Trophoblast cell (in vitro differentiated cells and primary cell): ENCODE measurements around the gene RGS8.

Experiments
- DNase-seq, 2 donors: peaks; one replicate each; pipeline ENCODE4 v3.0.0-alpha.2; 2016
- H2AFZ ChIP-seq: 2 replicates; pipeline ENCODE4 v1.6.1; 2013; ENCODE audit warnings: low read length, moderate library complexity, mild to moderate bottlenecking; ENCODE audit not compliant: insufficient read depth, poor library complexity
- H2AK5ac ChIP-seq: 2 replicates; pipeline ENCODE4 v1.6.1; 2013; ENCODE audit warnings: mild to moderate bottlenecking, low read length
- H2BK120ac ChIP-seq: 2 replicates; pipeline ENCODE4 v1.6.1; 2013; ENCODE audit warnings: low read length, mild to moderate bottlenecking, moderate library complexity; ENCODE audit not compliant: insufficient read depth, poor library complexity
- H2BK12ac ChIP-seq: 2 replicates; pipeline ENCODE4 v1.6.1; 2013; ENCODE audit warnings: mild to moderate bottlenecking, low read length, moderate library complexity
- H2BK5ac ChIP-seq: 2 replicates; pipeline ENCODE4 v1.6.1; 2013; ENCODE audit warnings: low read length, low read depth, moderate library complexity, mild to moderate bottlenecking; ENCODE audit not compliant: poor library complexity
- H3K14ac ChIP-seq: 2 replicates; pipeline ENCODE4 v1.6.1; 2013; ENCODE audit warnings: mild to moderate bottlenecking, low read length
- H3K18ac ChIP-seq: 2 replicates; pipeline ENCODE4 v1.6.1; 2013; ENCODE audit warnings: mild to moderate bottlenecking, low read length
- H3K23ac ChIP-seq: 2 replicates; pipeline ENCODE4 v1.6.1; 2013; ENCODE audit warnings: low read length
- H3K27ac ChIP-seq: 2 replicates; pipeline ENCODE4 v1.5.1; 2013; ENCODE audit warnings: low read depth, mild to moderate bottlenecking, inconsistent platforms, low read length, moderate library complexity
- H3K27me3 ChIP-seq: 2 replicates; pipeline ENCODE4 v1.6.1; 2013; ENCODE audit warnings: inconsistent platforms, mild to moderate bottlenecking, low read length, moderate library complexity; ENCODE audit not compliant: insufficient read depth
- H3K36me3 ChIP-seq, 2 experiments: 1 replicate in 1 of 2; 2 replicates in 1 of 2; pipeline ENCODE4 v1.6.1; 2013; ENCODE audit warnings: low read length in 2 of 2, mild to moderate bottlenecking in 2 of 2, moderate library complexity in 1 of 2; ENCODE audit not compliant: insufficient read depth in 2 of 2, control insufficient read depth in 1 of 2
- H3K4ac ChIP-seq: 2 replicates; pipeline ENCODE4 v1.6.1; 2013; ENCODE audit warnings: low read depth, mild to moderate bottlenecking, low read length, moderate library complexity
- H3K4me1 ChIP-seq, 2 experiments: 1 replicate in 1 of 2; 2 replicates in 1 of 2; pipeline ENCODE4 v1.6.1; 2013; ENCODE audit warnings: low read length in 2 of 2, mild to moderate bottlenecking in 2 of 2, moderate library complexity in 1 of 2; ENCODE audit not compliant: insufficient read depth in 2 of 2, control insufficient read depth in 1 of 2
- H3K4me2 ChIP-seq: 2 replicates; pipeline ENCODE4 v1.6.1; 2013; ENCODE audit warnings: inconsistent platforms, mild to moderate bottlenecking, low read length, moderate library complexity
- H3K4me3 ChIP-seq: 2 replicates; pipeline ENCODE4 v1.5.1; 2013; ENCODE audit warnings: mild to moderate bottlenecking, low read depth, low read length, inconsistent platforms
- H3K79me1 ChIP-seq: one replicate; pipeline ENCODE4 v1.6.1; 2013; ENCODE audit warnings: low read length
- H3K79me2 ChIP-seq: 2 replicates; pipeline ENCODE4 v1.6.1; 2013; ENCODE audit warnings: low read length, mild to moderate bottlenecking; ENCODE audit not compliant: control insufficient read depth, insufficient read depth, poor library complexity
- H3K9ac ChIP-seq: 2 replicates; pipeline ENCODE4 v1.6.1; 2013; ENCODE audit warnings: mild to moderate bottlenecking, low read length
- H3K9me3 ChIP-seq: 2 replicates; pipeline ENCODE4 v1.6.1; 2013; ENCODE audit warnings: low read depth, mild to moderate bottlenecking, control low read depth, inconsistent platforms, low read length; ENCODE audit not compliant: insufficient read depth
- H4K12ac ChIP-seq: 2 replicates; pipeline ENCODE4 v1.6.1; 2013; ENCODE audit warnings: low read depth, mild to moderate bottlenecking, low read length, moderate library complexity
- H4K8ac ChIP-seq: 2 replicates; pipeline ENCODE4 v1.6.1; 2013; ENCODE audit warnings: low read depth, mild to moderate bottlenecking, low read length, moderate library complexity
- H4K91ac ChIP-seq: one replicate; pipeline ENCODE4 v1.6.1; 2013; ENCODE audit warnings: low read depth, mild to moderate bottlenecking, low read length, moderate library complexity
- WGBS: extraction: QIAGEN DNeasy Blood & Tissue Kit; methylation state at CpG from one replicate; pipeline ENCODE4 v1.1.7; 2013; ENCODE audit warnings: missing lambda C conversion rate; ENCODE audit not compliant: insufficient read length, insufficient coverage; ENCODE audit errors: extremely low coverage; 5-methylcytosine and 5-hydroxymethylcytosine counted together

The RGS8 gene

GRCh38 chr1:182709225-182709764 is 24.9 kb upstream of the RGS8 start:
- H4K8ac ChIP-seq, result no peak overlapping the region
- H2BK5ac ChIP-seq, result no peak overlapping the region
- no peak for DNase-seq
- no peak overlapping the region for H2AK5ac ChIP-seq
- H3K9me3 ChIP-seq, result no peaks in the 10 kb centered on the region
- no peaks in the 10 kb centered on the region for H3K36me3 ChIP-seq
- H3K4ac ChIP-seq, result no peak overlapping the region
- no peak overlapping the region for H3K9ac ChIP-seq
- no peaks in the 10 kb centered on the region for H3K27me3 ChIP-seq
- H3K27ac ChIP-seq, result no peak overlapping the region
- H2BK120ac ChIP-seq, result no peak overlapping the region
- H3K79me2 ChIP-seq, result no peaks in the 10 kb centered on the region
- H3K4me2 ChIP-seq, result no peak overlapping the region
- H4K12ac ChIP-seq, result no peak overlapping the region
- H2BK12ac ChIP-seq, result no peak overlapping the region
- H3K23ac ChIP-seq, result no peak overlapping the region
- H4K91ac ChIP-seq, result no peak overlapping the region
- no peak overlapping the region for H3K18ac ChIP-seq
- WGBS, result no CpG with 5 or more reads among the region's 1 CpG
- no peak overlapping the region for H3K4me3 ChIP-seq
- no peak overlapping the region for H3K14ac ChIP-seq
- no peak overlapping the region for H2AFZ ChIP-seq
- H3K4me1 ChIP-seq, result peaks cover 3 to 4% of the 10 kb centered on the region in 2 experiments
- H3K79me1 ChIP-seq, result no peaks in the 10 kb centered on the region

GRCh38 chr1:182707122-182707521 is 22.7 kb upstream of the RGS8 start:
- H3K14ac ChIP-seq, result no peak overlapping the region

GRCh38 chr1:182704677-182705076 is 20.3 kb upstream of the RGS8 start:
- Histone ChIP-seq H2BK5ac (no peak overlapping the region), H3K27me3 (no peaks in the 10 kb centered on the region), H3K4me2 (no peak overlapping the region), H2BK120ac (no peak overlapping the region), H4K91ac (no peak overlapping the region), H2AFZ (no peak overlapping the region), H3K4me1 (peaks cover 4 to 9% of the 10 kb centered on the region in 2 experiments), H3K27ac (no peak overlapping the region), H4K12ac (no peak overlapping the region), H3K9me3 (no peaks in the 10 kb centered on the region), H2BK12ac (no peak overlapping the region), H3K79me2 (no peaks in the 10 kb centered on the region), H3K9ac (no peak overlapping the region), H2AK5ac (no peak overlapping the region), H3K4ac (no peak overlapping the region), H3K4me3 (no peak overlapping the region), H3K79me1 (no peaks in the 10 kb centered on the region), H3K36me3 (no peaks in the 10 kb centered on the region), H3K23ac (peak overlapping the region; percentile 14), H3K18ac (no peak overlapping the region), H3K14ac (no peak overlapping the region), H4K8ac (no peak overlapping the region)
- DNase-seq, result no peak
- no CpG with 5 or more reads among the region's 2 CpGs for WGBS

More at GRCh38 chr1:182707122-182707521, 22.7 kb upstream of the RGS8 start:
- Histone ChIP-seq H2AFZ (no peak overlapping the region), H3K36me3 (no peaks in the 10 kb centered on the region), H4K12ac (no peak overlapping the region), H4K8ac (no peak overlapping the region), H4K91ac (no peak overlapping the region), H3K9me3 (no peaks in the 10 kb centered on the region), H2BK12ac (no peak overlapping the region), H3K9ac (no peak overlapping the region), H3K4ac (no peak overlapping the region), H3K27ac (no peak overlapping the region), H3K4me1 (peaks cover 3 to 4% of the 10 kb centered on the region in 2 experiments), H3K23ac (no peak overlapping the region), H3K18ac (no peak overlapping the region), H2BK5ac (no peak overlapping the region), H3K4me3 (no peak overlapping the region), H3K27me3 (no peaks in the 10 kb centered on the region), H2BK120ac (no peak overlapping the region), H3K79me2 (no peaks in the 10 kb centered on the region), H2AK5ac (no peak overlapping the region), H3K79me1 (no peaks in the 10 kb centered on the region), H3K4me2 (no peak overlapping the region)
- DNase-seq, result no peak
- no CpG with 5 or more reads among the region's 1 CpG for WGBS

GRCh38 chr1:182703539-182703938 is 19.2 kb upstream of the RGS8 start:
- no peak overlapping the region for H3K18ac ChIP-seq
- H3K79me1 ChIP-seq, result no peaks in the 10 kb centered on the region
- no peak overlapping the region for H3K9ac ChIP-seq
- H4K91ac ChIP-seq, result no peak overlapping the region
- no peak overlapping the region for H4K12ac ChIP-seq
- no peaks in the 10 kb centered on the region for H3K27me3 ChIP-seq
- H4K8ac ChIP-seq, result no peak overlapping the region
- no peak overlapping the region for H3K23ac ChIP-seq
- no peak for DNase-seq
- WGBS, result no CpG with 5 or more reads among the region's 4 CpGs
- H3K14ac ChIP-seq, result no peak overlapping the region
- no peaks in the 10 kb centered on the region for H3K36me3 ChIP-seq
- no peak overlapping the region for H3K4me3 ChIP-seq
- H2BK12ac ChIP-seq, result no peak overlapping the region
- no peak overlapping the region for H3K4me2 ChIP-seq
- no peak overlapping the region for H2BK120ac ChIP-seq
- H2BK5ac ChIP-seq, result no peak overlapping the region
- H2AFZ ChIP-seq, result no peak overlapping the region
- H3K79me2 ChIP-seq, result no peaks in the 10 kb centered on the region
- no peak overlapping the region for H2AK5ac ChIP-seq
- no peaks in the 10 kb centered on the region for H3K9me3 ChIP-seq
- peaks cover 3 to 10% of the 10 kb centered on the region in 2 experiments for H3K4me1 ChIP-seq
- no peak overlapping the region for H3K27ac ChIP-seq
- H3K4ac ChIP-seq, result no peak overlapping the region
